ENCODE data around the gene ZNF787. TPM values are rescaled to one million over a fixed set of nuclear protein-coding genes. Genes with fewer than 3 reads are reported as not detected.

ZNF787 gene
- total RNA-seq, 1 donor from 2014 or later: 32.4 TPM

- intact Hi-C loops (cut with DNase I): no loop called here
- ATAC-seq (no peak), DNase-seq (no peak)
- TF ChIP-seq CTCF (IDR thresholded peaks at IDR 0.05): no peak
- H3K4me1 ChIP-seq: peaks cover 21% of the 10 kb centered on the region
- H3K4me3 ChIP-seq: no peak overlapping the region
- no peaks in the 10 kb centered on the region for H3K27me3 ChIP-seq (ENCODE audit: low read depth)
- no peaks in the 10 kb centered on the region for H3K9me3 ChIP-seq
- H3K36me3 ChIP-seq: peaks cover 32% of the 10 kb centered on the region
- H3K27ac ChIP-seq: no peak overlapping the region
Observed at GRCh38 chr19:56148096-56148495, 27.0 kb upstream of the ZNF787 start.

- no peak for DNase-seq
- intact Hi-C loops (cut with DNase I): no loop called here
- Histone ChIP-seq H3K4me1 (peaks cover 23% of the 10 kb centered on the region), H3K4me3 (no peak overlapping the region), H3K27ac (no peak overlapping the region), H3K27me3 (ENCODE audit: low read depth) (no peaks in the 10 kb centered on the region), H3K36me3 (peaks cover 32% of the 10 kb centered on the region), H3K9me3 (no peaks in the 10 kb centered on the region)
- TF ChIP-seq CTCF (IDR thresholded peaks at IDR 0.05): no peak
- ATAC-seq: no peak
Observed at GRCh38 chr19:56147307-56147706, 26.2 kb upstream of the ZNF787 start.

GRCh38 chr19:56146904-56147303 is 25.8 kb upstream of the ZNF787 start:
- H3K4me3 ChIP-seq: no peak overlapping the region
- no peak overlapping the region for H3K27ac ChIP-seq
- no peaks in the 10 kb centered on the region for H3K9me3 ChIP-seq
- TF ChIP-seq CTCF (IDR thresholded peaks at IDR 0.05): no peak
- H3K36me3 ChIP-seq: peaks cover 32% of the 10 kb centered on the region
- H3K4me1 ChIP-seq: peaks cover 24% of the 10 kb centered on the region
- H3K27me3 ChIP-seq (ENCODE audit: low read depth): no peaks in the 10 kb centered on the region
- no peak for DNase-seq
- ATAC-seq: no peak
- intact Hi-C loops (cut with DNase I): no loop called here

- ATAC-seq: no peak
- Histone ChIP-seq H3K9me3 (no peaks in the 10 kb centered on the region), H3K27ac (no peak overlapping the region), H3K4me1 (peaks cover 27% of the 10 kb centered on the region), H3K36me3 (peaks cover 32% of the 10 kb centered on the region), H3K4me3 (no peak overlapping the region), H3K27me3 (ENCODE audit: low read depth) (no peaks in the 10 kb centered on the region)
- intact Hi-C loops (cut with DNase I): no loop called here
- DNase-seq: no peak
- TF ChIP-seq CTCF (IDR thresholded peaks at IDR 0.05): no peak
Observed at GRCh38 chr19:56145698-56146097, 24.6 kb upstream of the ZNF787 start.

- Histone ChIP-seq H3K9me3 (no peaks in the 10 kb centered on the region), H3K36me3 (peaks cover 29% of the 10 kb centered on the region), H3K27me3 (ENCODE audit: low read depth) (no peaks in the 10 kb centered on the region), H3K4me3 (no peak overlapping the region), H3K27ac (peak overlapping the region; percentile 43), H3K4me1 (peaks cover 33% of the 10 kb centered on the region)
- DNase-seq (no peak), ATAC-seq (no peak)
- intact Hi-C loops (cut with DNase I): no loop called here
- no peak for TF ChIP-seq CTCF (IDR thresholded peaks at IDR 0.05)
Observed at GRCh38 chr19:56144831-56145230, 23.7 kb upstream of the ZNF787 start.

GRCh38 chr19:56144376-56144775 is 23.3 kb upstream of the ZNF787 start:
- TF ChIP-seq CTCF (IDR thresholded peaks at IDR 0.05): no peak
- Histone ChIP-seq H3K27ac (peak overlapping the region; percentile 43), H3K9me3 (no peaks in the 10 kb centered on the region), H3K4me3 (no peak overlapping the region), H3K27me3 (ENCODE audit: low read depth) (no peaks in the 10 kb centered on the region), H3K36me3 (peaks cover 29% of the 10 kb centered on the region), H3K4me1 (peaks cover 37% of the 10 kb centered on the region)
- intact Hi-C loops (cut with DNase I): no loop called here
- DNase-seq (no peak), ATAC-seq (no peak)

All from lower lobe of right lung (tissue), 2 donors.